Activated gamma-delta T cell treated with Interleukin-2 at 50 U/mL for 16 hours (primary cell): ENCODE measurements around the gene RPS27A.
"Not testable (repeated sequence)": the region's sequence is repeated elsewhere in the genome, so short reads cannot be mapped to it uniquely, and the experiment has no call there.

Experiments used
- DNase-seq: peaks from one replicate; pipeline ENCODE4 v3.0.0-alpha.2; 2020

RPS27A gene

DNA sequence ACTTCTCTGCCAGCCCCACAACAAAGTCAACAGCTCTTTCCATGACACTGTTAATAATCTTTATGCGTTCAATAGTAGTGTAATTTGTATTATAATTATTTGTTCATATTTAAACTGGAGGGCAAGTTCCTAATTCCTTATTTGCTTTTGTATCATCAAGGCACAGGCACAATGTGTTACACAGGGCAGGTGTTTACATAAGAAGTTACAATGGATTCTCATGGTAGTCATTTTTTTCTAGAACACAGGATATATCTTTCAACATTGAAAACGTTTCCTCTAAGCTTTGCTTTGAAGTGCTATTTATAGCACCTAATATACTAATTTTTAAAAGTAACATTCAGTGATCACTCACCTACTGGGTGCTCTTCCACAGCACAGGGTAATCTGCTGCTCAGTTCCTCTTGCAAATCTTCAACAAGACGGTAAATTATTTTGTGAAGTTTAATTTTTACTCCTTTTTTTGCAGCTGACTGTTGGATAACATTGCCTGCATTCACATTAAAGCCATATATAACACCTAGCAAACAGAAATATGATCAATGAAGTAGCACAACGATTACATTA is 7.3 kb downstream of the RPS27A start:
- no peak for DNase-seq

DNA sequence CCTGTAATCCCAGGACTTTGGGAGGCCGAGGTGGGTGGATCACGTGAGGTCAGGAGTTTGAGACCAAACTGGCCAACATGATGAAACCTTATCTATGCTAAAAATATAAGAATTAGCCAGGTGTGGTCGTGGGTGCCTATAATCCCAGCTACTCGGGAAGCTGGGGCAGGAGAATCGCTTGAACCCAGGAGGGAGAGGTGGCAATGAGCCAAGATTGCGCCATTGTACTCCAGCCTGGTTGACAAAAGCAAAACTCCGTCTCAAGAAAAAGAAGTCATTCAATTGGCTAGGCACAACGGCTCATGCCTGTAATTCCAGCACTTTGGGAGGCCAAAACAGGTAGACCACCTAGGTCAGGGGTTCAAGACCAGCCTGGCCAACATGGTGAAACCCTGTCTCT is 9.1 kb downstream of the RPS27A start:
- not testable (repeated sequence) for DNase-seq

- no peak for DNase-seq
Observed at GRCh38 chr2:55242617-55243016, 10.1 kb downstream of the RPS27A start.

- DNase-seq: no peak
Observed at GRCh38 chr2:55245411-55245810, 12.9 kb downstream of the RPS27A start.

DNA sequence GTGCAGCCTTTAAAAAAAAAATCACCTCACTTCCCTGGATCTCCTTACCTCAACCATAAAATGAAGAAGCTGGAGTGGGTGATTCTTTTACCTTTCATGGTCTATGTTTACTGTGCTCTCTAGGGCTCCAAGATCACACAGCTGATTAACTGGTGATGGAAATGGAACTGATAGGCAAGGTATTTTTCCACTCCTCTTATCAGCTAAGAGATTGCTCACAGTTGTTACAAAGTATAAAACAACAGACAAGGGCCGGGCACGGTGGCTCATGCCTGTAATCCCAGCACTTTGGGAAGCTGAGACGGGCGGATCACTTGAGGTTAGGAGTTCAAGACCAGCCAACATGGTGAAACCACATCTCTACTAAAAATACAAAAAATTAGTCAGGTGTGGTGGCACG is 14.5 kb downstream of the RPS27A start:
- no peak for DNase-seq

- no peak for DNase-seq
Observed at GRCh38 chr2:55252832-55253231, 20.3 kb downstream of the RPS27A start.

- not testable (repeated sequence) for DNase-seq
Observed at GRCh38 chr2:55259586-55259985, 27.1 kb downstream of the RPS27A start.

DNA sequence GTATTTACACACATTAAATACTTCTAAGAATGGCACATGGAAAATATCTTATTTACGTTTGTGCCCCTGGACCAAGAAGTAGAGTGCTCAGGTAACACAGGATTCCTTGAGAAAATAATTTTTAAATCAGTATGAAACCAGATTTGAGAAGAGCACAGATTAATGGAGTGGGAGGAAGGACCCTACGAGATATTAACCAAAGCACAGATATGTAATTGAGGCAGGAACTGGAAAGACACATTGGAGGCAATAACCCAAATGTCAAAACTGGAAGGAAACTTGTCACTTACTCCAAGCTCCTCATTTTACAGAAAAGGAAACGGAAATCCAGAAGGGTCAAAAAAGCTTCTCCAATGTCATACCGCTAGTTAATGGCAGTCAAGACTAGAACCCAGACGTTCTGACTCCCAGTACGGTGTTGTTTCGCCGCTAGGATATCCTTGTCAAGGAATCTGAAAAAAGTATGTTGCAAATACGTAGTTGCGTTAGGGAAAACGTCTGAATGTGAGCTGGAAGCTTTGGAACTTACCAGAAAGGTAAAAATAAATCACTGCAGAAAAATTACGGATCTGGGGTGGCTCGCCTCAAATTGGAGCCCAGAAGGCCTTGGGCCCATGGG is 35.9 kb downstream of the RPS27A start:
- DNase-seq: no peak

GRCh38 chr2:55268907-55269644 is 36.6 kb downstream of the RPS27A start, which contains the start of gene MTIF2:
MTIF2 (minus strand) TSS chr2:55269231; CDS start chr2:55263858, 5,373 bp downstream.
- peak; percentile 89 for DNase-seq

DNA sequence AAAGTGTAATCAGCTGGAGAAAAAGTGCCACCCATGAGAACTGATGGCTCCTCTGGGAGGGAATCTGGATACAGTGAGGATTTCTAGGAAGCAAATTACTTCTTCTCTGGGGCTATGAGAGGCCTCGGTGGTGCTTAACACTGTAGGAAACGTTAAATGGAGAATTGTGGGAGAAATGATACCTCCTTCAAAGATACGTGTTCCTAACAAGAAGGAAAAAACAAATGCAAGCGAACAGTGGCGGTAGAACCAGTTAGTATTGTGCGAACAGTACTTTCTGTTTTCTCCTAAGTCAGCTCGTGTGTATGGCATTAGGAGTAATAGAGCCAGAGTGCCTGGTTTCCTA is 37.1 kb downstream of the RPS27A start:
- no peak for DNase-seq

DNA sequence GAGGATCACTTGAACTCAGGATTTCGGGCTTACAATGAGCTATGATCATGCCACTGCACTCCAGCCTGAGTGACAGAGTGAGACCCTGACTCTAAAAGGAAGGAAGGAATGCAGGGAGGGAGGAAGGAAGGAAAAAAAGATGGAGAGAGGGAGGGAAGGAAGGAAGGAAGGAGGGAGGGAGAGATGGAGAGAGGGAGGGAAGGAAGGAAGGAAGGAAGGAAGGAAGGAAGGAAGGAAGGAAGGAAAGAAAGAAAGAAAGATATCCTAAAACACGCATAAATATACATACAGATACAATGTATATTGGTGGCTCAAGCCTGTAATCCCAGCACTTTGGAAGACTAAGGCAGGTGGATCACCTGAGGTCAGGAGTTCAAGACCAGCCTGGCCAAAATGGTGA is 41.9 kb downstream of the RPS27A start:
- DNase-seq: not testable (repeated sequence)

GRCh38 chr2:55277310-55277709 is 44.8 kb downstream of the RPS27A start:
- DNase-seq: no peak

DNA sequence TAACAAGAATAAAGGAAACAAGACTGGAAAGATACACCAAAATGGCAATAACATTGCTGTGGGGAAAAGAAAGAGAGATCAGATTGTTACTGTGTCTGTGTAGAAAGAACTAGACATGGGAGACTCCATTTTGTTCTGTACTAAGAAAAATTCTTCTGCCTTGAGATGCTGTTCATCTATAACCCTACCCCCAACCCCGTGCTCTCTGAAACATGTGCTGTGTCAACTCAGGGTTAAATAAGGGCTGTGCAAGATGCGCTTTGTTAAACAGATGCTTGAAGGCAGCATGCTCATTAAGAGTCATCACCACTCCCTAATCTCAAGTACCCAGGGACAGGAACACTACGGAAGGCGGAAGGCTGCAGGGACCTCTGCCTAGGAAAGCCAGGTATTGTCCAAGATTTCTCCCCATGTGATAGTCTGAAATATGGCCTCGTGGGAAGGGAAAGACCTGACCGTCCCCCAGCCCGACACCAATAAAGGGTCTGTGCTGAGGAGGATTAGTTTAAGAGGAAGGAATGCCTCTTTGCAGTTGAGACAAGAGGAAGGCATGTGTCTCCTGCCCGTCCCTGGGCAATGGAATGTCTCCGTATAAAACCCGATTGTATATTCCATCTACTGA is 46.8 kb downstream of the RPS27A start:
- not testable (repeated sequence) for DNase-seq

DNA sequence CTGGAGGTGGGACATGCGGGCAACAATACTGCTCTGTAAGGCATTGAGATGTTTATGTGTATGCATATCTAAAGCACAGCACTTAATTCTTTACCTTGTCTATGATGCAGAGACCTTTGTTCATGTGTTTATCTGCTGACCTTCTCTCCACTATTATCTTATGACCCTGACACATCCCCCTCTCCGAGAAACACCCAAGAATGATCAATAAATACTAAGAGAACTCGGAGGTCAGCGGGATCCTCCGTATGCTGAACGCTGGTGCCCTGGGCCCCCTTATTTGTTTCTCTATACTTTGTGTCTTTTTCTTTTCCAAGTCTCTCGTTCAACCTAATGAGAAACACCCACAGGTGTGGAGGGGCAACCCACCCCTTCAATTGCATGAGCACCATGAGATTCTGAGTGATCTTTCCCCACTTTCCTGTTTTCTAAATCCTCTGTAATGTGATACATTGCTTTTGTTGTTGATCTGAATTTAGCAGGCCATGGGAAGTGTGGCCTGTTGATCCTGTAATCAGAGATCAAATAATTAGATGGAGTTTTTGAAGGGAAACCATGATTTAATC is 47.5 kb downstream of the RPS27A start:
- DNase-seq: not testable (repeated sequence)

GRCh38 chr2:55280851-55281546 is 48.5 kb downstream of the RPS27A start:
- DNase-seq: not testable (repeated sequence)

DNA sequence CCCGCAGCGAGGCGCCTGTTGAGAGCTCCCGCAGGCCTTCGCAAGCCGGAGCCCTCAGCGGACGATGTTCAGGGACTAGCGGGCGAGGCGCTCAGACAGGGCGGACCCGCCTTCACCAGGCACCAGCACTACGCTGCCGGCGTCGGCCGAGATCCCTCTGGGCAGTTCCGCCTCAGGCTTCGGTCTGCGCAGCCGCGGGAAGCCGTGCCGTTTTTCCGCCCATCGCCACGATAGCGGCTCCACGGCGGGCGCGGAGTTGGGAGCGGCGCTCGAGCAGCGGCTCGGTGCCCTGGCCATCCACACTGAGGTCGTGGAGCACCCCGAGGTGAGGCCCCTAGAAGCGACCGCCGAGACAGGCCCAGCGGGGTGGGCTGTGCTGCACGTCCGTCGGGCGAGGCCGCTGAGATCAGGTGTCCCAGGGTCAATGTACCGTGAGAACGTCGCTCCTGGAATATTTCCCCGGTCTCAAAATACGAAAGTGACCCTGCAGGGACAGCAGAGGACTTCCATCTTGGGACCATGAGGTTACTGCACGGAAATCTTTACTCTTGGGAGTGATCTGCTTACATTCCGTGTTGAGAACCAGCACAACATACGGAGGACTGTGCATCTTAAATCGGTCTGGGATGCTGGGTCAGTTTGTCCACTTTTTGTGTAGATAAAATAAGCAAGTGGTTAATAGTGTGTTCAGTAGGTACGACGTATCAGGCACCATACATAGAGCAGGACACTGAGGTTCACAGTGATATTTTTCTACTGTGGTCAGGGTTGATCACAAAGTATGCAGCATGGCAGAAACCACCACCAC is 49.8 kb downstream of the RPS27A start:
- DNase-seq: peak; percentile 84

GRCh38 chr2:55283083-55283482 is 50.6 kb downstream of the RPS27A start:
- DNase-seq: no peak
